ENCODE results near the gene LNPK.
"Not testable (repeated sequence)": the region's sequence is repeated elsewhere in the genome, so short reads cannot be mapped to it uniquely, and the experiment has no call there.

LNPK gene

GRCh38 chr2:175903384-175903936, 98.6 kb downstream of the LNPK start:
- no peak for DNase-seq

- DNase-seq, result not testable (repeated sequence)
Observed at GRCh38 chr2:175895957-175896356, 106.1 kb downstream of the LNPK start.

GRCh38 chr2:175892046-175892445, 110.0 kb downstream of the LNPK start:
- DNase-seq, result peak; percentile 13

GRCh38 chr2:175890636-175891242, 111.3 kb downstream of the LNPK start:
- DNase-seq, result no peak

GRCh38 chr2:175889701-175890302, 112.3 kb downstream of the LNPK start:
- no peak for DNase-seq

- DNase-seq, result no peak
Observed at GRCh38 chr2:175887776-175888175, 114.3 kb downstream of the LNPK start.

- no peak for DNase-seq
Observed at GRCh38 chr2:175884697-175885393, 117.2 kb downstream of the LNPK start.

GRCh38 chr2:175883586-175884194, 118.4 kb downstream of the LNPK start:
- no peak for DNase-seq

- no peak for DNase-seq
Observed at GRCh38 chr2:175879679-175880078, 122.4 kb downstream of the LNPK start.

- peak; percentile 29 for DNase-seq
Observed at GRCh38 chr2:175877845-175878544, 124.1 kb downstream of the LNPK start.

GRCh38 chr2:175874291-175874690, 127.8 kb downstream of the LNPK start:
- DNase-seq, result no peak

Measured in fibroblast of skin of back (primary cell).